ENCODE measurements around the gene ITPR2. TPM values are rescaled to one million over a fixed set of nuclear protein-coding genes. Genes with fewer than 3 reads are reported as not detected.
"Not testable (repeated sequence)": the region's sequence is repeated elsewhere in the genome, so short reads cannot be mapped to it uniquely, and the experiment has no call there.

The ITPR2 gene
- total RNA-seq, 1 experiment from 2014 or later: 13.6 TPM

DNA sequence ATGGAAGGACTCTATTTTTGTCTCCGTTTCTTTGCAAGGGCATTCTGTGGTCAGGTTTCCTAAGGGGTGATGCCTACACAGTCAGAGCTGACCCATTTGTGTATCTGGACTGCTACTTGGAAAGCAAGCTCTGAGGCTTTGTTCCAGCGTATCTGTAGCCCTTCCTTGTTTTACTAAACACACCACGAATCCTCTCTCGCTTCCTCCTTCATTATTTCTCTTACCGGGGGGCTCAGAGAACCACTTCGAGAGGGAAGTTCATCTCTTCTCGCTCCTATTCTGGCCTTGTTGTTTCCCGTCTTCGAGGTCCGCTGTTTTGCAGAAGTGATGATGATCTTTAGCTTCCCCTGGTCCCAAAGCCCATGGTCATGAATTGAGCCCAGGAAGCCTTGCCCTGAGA, 472.9 kb downstream of the ITPR2 start:
- no peak for DNase-seq (ENCODE audit: low read depth)

DNA sequence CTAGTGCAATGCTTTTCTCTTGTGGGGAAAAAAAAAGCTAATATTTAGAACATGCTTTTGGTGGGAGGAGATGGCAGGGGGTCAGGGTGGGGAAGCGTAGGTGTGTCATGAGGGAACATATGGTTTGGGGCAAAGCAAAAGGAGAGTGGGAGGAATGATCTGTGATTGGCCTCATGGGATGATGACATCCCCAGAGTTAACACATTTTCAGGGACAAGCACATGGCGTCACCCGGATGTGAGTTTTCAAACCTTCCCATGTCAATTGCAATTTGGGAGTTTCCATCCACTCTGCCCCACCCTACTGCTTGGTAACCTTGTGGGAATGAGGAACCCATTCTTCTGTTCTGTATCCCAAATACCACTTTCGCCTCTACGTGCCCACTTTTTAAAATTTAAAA, 473.4 kb downstream of the ITPR2 start:
- DNase-seq (ENCODE audit: low read depth): no peak

DNA sequence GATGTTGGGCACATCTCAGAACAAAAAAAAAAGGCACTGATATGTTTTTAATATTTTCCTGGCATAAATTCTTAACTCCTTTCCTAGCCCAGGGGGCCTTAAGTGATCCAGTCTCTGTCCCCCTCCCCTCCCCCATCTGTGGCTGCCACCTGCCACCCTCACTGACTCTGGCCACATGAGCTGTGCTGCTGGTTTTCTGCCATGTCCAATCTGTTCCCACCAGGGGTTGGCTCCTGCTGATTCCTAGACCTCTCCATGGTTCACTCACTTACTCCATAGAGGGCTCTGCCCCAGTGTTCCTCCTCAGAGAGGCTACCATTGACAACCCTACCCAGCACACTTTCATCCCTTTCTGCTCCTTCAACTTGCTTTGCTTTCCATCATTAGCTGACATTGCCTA, 474.3 kb downstream of the ITPR2 start:
- DNase-seq (ENCODE audit: low read depth): no peak

DNA sequence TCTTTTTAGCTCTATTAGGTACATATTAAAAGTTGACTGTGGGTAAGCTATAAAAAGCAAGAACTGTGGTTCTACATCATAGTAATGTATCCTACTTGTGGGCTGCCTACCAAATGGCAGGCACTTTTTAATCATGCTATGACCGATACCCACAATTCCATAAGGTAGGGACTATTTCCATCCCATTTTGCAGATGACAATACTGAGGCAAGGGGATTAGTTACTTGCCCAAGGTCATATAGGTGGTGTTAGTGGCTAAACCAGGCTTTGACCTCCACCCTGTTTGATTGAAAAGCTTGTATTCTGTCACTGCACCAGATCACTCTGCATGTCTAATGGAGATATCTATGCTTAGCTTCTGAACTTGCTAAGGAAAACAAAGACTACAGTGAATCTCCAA, 485.7 kb downstream of the ITPR2 start:
- DNase-seq (ENCODE audit: low read depth): no peak

DNA sequence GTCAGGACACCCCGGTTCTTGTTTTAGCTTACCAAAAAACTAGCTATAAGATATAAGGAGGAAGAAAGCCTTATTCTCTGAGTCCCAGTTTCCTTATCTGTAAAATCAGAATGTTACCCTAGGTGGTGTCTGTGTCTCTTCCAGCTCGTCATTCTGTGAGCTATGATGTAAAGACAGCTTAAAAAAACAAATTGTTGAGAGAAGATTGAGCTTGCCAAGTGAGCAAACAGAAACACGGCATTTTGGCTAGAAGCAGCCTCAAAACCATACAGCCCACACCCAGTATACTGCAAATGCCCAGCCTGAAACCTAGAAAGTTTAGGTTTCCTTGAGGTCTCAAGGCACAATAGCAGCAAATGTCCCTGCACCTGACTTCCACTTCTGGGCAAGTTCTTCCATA, 486.3 kb downstream of the ITPR2 start:
- no peak for DNase-seq (ENCODE audit: low read depth)

DNA sequence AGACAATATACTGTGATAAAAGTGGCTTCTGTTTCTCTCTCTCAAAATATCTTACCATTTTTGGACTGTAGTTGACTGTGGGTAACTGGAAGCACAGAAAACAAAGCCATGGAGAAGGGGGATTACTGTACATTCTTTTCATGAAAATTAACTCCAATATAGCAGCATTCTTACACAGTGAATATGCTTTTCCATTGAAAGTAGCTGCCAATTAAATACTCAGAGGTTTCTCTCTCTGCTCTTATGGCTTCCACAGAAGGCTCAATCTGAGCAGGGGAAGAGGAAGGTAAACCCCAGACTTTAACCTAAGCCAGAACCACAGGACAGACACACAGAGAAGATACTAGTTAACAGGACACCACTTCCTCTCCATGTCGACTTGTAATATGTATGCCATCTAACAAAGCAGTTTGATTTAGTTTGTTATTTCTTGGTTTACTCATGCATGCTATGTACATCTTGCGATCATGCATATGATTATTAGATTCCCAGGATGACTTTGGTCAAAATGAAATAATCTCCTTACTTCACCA, 487.5 kb downstream of the ITPR2 start:
- DNase-seq (ENCODE audit: low read depth): no peak

DNA sequence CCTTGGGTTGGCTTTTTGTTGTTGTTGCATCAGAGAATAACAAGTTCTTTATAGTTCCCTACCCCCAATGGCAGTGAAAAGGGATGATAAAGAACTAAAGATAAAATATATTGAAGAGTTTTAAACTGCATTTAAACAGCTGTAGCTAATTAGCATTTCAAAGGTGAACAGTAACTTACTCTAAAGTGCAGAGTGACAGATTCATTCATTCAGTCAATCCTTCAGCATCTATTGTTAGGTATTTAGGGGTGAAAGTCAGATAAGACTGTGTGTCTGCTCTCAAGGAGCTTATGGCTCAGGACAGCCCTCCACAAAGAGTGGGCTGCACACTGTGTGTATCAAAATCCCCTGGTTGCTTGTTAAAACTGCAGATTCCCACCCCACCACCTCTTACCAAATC, 491.5 kb downstream of the ITPR2 start:
- no peak for DNase-seq (ENCODE audit: low read depth)

DNA sequence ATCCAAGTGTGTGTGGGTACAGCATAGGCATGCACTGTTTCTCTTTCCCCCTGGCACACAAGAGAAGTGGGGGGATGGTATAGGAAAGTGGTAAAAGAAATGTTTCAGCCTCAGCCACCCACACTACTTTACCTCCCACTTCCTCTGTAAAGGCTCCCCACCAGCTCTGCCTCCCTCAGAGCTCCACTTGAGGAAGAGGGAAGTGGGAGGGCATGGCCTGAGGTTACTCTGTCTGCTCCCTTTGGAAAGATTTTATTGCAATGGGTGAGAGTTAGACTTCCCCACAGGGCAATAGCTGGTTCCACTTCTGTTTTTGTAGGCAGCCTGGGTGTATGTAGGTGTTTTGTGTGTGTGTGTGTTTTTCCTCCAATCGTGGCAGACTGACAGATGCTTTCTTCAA, 492.3 kb downstream of the ITPR2 start:
- peak; percentile 36 for DNase-seq (ENCODE audit: low read depth)

DNA sequence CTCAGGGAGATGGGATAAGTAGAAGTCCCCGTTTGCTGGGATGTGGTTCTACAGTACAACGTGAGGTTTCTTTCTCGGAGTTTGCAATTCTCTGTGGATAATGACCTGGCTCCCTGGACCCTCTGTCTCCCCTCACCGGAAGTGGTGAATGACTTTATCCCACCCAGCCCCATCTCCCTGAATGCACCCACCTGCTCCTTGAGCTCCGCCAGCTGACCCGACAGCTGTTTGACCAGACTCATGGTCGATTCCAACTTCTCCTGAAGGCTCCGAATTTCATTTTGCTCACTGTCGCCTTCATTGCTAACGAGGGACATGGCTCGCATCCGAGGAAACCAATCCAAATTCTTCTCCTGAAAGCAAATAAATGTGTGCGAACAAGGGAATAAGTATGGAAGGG, 493.0 kb downstream of the ITPR2 start:
- no peak for DNase-seq (ENCODE audit: low read depth)

DNA sequence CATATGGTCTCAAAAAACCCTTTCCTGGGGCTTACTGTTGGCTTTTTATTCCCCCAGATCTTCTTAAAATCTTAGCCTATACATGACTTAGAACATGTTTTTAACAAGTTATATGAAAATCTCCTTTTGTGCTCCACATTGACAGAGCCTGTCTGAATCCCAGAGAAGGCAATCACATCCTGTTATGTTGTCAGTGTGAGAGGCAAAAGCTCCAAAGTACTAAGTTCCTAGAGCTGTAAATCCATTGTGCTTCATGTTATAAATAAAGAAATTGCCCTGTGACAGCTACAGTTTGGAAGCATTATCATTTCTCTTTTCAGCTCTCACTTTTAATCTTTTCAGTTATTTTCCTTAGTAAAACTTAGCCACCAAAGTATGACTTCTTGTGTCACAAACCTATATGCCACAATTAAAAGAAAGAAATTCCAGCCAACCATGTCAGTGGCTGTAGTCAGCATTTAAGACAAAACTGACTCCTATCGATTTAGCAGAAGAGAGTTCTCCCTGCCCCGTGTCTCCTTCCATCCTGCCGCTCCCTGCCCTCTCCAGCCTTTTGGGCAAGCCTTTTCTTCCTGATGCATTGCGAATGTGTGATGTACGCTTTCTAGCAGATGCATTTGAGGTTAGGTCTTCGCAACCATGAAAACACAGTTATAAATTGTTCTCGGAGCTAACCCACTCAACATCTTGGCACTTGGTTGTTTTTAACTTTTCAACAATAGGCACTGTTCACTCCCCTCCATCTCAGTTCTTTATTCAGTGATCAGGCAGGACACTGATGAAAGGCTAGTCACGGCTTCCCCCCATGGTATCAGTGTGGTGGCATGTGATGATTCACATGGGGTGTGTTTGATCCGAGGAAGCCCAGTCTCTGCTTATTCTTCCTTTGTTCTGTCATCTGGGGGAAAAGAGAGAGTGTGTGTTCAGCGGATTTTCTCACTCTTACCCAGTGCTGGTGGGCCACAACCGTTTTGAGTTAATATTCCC, 494.1 kb downstream of the ITPR2 start:
- DNase-seq (ENCODE audit: low read depth): peak; percentile 64

DNA sequence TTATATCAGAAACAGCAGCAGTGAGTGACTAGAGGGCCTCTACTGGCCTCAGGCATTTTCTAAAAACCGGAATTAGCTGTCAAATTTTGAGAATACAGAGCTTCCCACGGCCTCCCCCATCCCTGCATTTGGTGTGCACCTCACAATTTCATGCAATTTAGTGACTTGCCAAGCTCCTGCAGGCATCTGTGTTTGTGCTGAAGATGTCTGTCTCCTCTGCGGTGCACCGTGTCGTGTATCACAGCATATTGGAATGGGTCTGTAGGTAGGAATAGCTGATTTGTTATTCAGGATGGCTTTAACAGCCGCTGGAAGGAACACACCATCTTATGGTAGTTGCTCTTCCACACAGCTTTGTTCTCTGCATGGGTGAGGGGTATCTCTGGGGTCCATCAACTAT, 497.3 kb downstream of the ITPR2 start:
- no peak for DNase-seq (ENCODE audit: low read depth)

DNA sequence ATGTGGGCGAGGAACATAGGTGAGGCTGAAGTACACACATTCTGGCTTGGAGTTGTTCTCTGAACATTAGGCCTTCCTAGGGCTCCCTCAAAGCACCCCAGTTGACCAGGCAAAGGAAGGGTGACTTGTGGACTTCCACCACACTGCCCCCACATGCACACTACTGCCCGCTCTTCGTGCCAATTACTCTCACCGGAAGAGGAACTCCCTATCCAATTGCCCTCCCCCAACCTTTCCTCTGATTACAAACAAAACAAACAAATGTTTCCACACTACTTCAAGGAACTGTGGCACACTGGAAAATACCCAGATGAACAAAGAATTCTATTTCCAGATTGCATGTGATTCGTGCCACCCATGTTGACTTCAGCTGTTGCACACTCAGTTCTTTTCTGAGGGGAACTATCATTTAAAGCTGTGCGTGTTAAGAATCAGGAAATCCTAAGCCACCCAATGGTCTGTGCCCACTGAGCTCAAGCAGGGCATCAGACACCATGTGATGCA, 498.3 kb downstream of the ITPR2 start:
- DNase-seq (ENCODE audit: low read depth): no peak

DNA sequence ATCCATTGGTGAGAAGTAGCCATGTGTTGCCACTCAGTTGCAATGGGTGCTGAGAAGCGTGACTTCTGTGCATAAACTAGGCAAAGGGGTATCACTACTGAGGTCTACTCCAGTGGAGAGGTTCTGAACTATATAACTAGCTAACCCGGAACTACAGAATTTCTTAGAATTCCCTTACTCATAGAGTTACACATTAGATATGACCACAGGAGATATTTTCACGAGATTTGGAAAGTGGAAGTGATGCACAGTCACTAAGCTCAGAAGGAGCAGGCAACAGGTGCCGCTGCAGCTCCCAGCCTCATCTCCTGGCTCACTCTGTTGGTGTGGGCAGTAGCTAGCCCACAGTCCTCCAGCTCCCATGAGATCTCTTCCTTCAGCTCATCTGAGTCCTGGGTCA, 501.0 kb downstream of the ITPR2 start:
- no peak for DNase-seq (ENCODE audit: low read depth)

DNA sequence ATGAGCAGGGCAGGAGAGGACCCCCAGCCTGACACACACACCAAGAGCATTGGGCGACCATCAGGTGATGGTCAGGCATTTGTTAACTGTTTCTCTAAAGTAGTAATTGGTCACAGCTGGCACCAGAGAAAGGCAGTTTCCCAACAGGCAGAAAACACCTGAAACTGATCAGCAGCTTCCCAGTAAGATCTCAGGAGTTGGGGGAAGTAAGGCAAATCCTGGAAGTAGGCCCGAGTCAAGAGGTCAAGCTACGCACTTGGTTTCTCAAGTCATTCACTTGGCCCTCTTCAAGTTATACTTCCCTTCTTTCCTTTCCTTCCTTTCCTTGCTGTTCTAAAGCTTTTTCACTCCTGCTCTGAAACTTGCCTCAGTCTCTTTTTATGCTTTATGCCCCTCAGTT, 501.9 kb downstream of the ITPR2 start:
- DNase-seq (ENCODE audit: low read depth): no peak

DNA sequence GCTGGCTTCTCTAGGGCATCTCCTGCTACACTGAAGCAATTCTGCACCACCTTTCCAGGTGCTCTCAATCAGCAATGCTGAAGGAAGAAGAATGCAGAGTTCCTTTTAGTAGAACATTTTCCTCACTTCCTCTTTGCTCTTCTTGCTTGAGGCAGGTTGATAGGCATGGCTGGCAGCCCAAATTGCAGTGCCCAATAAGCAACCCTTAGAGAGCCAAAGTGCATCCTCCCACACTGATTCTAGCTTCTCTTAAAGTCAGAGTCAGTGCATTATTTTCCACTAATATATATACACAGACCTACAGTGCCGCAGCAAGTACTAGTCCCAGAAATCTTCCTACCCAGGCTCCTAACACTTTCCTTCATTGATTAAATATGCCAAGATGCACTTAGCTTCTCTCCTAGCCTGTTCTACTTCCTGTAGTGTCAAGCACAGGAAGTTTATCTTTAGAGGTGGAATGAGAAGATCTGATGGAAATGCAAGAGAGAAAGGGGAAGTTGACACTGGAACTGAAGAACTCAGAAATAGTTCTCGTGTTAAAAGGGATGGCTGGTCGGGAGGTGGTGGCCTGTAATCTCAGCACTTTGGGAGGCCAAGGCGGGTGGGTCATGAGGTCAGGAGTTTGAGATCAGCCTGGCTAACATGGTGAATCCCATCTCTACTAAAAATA, 504.9 kb downstream of the ITPR2 start:
- DNase-seq (ENCODE audit: low read depth): no peak

DNA sequence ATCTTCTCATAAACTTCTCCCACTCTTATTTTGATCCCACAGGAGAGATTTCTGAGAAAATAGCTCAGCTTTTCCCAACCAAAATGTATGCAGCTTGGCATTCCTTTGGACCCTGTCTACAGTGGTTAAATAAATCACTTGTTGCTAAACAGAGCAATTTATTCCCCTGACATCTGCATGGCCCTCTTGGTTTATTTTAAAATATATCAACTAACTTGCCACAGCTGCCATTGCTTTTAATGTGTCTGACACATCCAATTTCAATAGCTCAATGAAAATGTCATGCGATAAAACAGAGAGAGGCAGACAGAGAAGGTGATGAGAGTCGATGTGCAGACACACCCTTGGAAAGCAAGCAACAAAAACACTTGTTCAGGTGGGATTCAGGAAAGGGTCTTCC, 509.3 kb downstream of the ITPR2 start:
- DNase-seq (ENCODE audit: low read depth): no peak

DNA sequence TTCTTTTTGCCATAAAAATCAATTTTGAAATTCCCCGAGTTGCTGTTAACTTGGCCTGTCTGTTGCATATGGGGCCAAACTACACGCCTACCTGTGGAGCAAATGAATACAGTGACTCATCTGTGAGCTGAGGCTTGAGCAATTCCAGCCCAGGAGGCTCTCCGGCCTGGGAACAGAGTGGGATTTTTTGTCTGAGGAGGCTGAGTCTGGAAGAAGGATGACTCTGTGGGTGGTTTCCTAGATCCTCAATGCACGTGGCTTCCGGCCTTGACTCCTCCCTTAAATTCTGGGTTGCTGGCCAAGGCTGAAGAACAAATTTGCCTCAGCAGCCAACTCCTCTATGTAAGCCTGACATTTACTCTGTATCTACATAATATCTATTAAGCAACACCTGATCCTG, 513.5 kb downstream of the ITPR2 start:
- DNase-seq (ENCODE audit: low read depth): peak; percentile 95

DNA sequence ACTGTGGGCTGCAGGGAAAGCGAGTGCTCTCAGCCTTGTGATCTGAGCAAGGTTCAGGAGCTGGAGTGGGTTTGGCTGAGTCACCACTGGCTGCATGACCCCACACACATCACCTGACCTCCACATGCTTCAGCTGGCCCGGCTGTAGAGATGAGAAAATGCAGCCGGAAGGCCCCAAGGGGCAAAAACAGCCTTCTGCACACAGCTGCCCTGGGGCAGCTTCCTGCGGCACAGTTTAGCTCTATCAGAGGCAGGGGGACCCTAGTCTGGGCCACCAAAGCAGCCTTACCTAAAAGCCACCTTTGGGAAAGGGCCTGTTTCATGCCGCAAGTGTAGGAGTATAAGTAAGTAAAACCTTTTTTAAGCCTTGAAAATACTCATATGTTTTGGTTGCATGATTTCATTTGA, 514.3 kb downstream of the ITPR2 start:
- peak; percentile 88 for DNase-seq (ENCODE audit: low read depth)

DNA sequence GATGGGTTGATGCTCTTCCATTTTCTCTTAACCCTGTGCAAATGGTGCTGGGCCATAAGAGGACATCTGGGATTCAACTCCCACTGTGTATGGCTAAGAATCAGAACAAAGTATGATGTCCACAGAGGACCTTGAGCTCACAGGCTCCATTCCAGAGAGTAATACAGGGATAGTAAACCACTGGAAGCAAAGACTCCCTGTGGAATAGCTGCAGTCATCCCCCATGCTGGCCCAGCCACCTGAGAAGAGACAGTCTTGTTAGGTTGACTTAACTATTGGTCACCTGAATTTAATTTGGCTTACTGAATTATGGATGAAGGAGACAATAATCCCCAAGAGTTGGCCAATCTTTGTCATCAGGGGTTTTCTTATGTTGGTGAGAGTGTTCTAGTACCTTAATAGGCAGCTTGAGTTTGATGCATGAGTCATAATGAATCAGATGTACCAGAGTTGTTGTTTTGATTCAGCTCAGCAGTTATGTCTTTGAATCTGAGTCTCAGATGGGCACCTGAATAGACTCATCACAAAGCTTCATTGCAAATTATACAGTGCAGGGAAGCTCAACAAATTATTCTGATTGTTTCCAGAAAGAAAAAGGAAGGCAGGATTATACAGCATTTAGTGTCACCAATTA, 514.9 kb downstream of the ITPR2 start:
- DNase-seq (ENCODE audit: low read depth): peak; percentile 90

DNA sequence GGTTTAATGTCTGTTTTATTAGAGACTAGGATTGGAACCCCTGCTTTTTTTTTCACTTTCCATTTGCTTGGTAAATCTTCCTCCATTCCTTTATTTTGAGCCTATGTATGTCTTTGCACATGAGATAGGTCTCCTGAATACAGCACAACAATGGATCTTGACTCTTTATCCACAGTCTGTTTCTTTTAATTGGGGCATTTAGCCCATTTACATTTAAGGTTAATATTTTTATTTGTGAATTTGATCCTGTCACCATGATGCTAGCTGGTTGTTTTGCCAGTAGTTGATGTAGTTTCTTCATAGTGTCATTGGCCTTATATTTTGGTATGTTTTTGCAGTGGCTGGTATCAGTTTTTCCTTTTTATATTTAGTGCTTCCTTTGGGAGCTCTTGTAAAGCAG, 518.9 kb downstream of the ITPR2 start:
- DNase-seq (ENCODE audit: low read depth): not testable (repeated sequence)

DNA sequence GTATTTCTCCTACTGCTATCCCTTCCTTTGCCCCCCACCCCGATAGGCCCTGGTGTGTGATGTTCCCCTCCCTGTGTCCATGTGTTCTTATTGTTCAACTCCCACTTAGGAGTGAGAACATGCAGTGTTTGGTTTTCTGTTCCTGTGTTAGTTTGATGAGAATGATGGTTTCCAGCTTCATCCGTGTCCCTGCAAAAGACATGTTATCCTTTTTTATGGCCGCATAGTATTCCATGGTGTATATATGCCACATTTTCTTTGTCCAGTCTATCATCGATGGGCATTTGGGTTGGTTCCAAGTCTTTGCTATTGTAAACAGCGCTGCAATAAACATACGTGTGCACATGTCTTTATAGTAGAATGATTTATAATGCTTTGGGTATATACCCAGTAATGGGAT, 522.5 kb downstream of the ITPR2 start:
- not testable (repeated sequence) for DNase-seq (ENCODE audit: low read depth)

DNA sequence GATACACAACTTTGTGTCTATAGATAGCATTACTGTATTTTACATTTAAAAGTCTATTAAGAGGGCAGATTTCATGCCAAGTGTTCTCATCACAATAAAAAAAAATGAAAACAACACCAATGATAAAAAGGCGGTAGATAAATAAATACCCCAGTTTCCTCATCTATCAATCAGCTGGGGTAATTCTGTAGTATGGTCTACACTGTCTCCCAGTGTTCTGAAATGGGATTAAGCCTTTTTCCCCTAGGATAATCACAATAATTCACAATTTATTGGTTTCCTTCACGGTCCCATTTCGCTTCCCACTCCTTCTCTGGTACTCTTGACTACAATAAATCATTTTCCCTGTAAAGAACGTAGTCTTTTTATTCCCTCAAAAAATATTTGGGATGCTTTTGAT, 523.4 kb downstream of the ITPR2 start:
- DNase-seq (ENCODE audit: low read depth): no peak

All from M059J (cell line).